IPS-11a (cell line): ENCODE measurements around the gene C1orf210.
A peak's percentile ranks its signal among the peaks of the same experiment; 100 is the strongest.

ENCODE experiments used
- H3K4me3 ChIP-seq: one replicate; pipeline ENCODE4 v1.5.1; 2013; ENCODE audit warnings: low read depth, low read length, control low read depth

Gene C1orf210

DNA sequence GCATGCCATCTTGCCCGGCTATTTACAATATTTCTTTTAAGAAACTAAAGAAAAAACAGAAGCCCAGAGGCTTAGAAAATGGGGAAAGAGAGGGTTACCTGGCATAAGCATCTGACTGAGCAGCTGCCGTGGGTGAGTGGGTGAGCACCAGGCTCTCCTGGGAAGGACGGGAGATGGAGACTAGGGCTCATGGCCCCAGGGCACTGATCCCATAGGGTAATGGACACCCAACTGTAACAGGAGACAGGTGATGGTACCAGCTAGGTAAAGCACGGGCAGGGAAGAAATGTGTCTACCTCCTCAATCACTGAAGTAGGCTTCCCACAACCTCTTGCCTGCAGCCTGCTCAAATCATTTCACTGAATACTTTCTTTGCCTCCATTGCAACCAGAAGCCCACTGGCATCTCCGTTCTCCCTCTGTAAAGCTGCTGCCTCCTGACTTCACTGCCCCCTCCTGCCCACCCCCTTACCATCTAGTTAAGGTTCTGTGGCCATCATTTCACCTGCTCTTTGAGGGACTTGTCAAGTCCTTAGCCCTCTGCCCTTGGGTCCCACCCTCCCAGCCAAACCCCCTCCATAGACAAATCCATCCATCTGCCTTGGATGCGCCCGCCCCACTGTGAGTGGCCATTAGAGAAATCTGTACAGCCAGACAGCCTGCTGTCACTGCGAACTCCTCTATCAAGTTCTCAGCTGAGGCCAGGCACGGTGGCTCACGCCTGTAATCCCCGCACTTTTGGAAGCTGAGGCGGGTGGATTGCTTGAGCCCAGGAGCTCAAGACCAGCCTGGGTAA is 9.4 kb downstream of the C1orf210 start:
- no peak overlapping the region for H3K4me3 ChIP-seq

DNA sequence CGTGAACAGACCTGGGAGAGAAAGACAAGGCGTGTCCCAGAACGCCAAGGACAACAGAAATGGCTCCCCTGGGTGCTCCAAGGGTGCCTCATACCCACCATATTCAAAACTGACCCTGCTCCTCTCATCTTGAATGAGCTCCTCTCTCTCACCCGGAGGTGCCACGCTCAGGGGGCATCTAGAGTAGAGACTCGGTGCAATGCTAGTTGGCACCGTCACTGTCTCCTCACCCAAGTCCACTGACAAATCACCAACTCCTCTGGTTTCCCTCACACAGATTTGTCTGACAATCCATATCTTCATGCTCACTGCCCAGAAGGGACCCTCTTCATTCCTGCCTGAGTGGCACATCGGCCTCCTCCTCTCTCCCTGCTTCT is 10.6 kb downstream of the C1orf210 start:
- no peak overlapping the region for H3K4me3 ChIP-seq

DNA sequence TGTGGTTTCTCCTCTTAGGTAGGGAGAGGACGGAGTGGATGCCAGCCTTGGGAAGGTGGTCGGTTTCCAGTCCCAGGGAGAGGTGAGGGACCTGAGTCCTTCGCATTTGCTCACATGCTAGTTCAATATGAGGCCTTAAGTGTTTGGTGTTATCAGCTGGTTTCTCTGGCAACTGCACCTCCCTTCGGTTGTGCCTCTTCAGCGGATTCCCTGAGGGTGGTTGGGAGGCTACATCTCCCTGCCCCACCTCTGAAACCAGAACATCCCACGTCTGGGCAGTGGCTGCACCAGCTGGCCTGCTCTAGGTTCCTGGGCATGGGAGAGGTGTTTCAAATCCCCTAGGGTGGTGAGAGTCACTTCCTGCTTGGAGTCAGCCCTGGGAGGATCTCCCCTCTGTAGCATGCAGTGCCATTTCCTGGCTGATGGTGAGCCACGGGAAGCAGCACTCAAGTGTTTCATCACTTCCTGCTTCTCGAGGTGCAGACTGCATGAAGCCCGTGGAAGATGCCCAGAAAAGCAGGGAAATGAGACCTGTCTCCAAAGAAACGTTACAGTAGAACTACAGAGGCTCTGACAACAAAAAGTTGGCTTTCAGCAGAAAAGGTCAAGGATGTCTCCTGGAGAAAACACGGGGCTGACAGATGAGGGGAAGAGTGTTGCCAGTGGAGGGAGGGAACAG is 11.1 kb downstream of the C1orf210 start:
- no peak overlapping the region for H3K4me3 ChIP-seq

DNA sequence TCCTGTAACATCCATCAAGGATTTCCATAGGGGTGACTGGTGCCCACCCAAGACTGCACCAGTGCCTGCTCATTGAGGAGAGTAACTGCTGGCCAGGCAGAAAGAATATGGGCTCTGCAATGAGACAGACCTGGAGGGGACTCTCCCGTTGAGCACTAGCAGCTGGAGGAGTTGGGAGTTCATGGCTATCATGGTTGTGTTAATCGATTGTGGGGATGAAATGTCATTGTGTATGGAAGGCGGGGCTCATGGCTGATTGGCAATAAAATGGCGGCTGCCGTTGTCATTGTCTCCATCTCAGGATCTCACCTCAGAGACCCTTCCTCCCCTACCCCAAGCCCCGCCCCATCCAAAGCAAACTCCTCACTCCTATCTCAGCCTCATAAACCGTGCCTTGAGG is 11.7 kb downstream of the C1orf210 start:
- no peak overlapping the region for H3K4me3 ChIP-seq

DNA sequence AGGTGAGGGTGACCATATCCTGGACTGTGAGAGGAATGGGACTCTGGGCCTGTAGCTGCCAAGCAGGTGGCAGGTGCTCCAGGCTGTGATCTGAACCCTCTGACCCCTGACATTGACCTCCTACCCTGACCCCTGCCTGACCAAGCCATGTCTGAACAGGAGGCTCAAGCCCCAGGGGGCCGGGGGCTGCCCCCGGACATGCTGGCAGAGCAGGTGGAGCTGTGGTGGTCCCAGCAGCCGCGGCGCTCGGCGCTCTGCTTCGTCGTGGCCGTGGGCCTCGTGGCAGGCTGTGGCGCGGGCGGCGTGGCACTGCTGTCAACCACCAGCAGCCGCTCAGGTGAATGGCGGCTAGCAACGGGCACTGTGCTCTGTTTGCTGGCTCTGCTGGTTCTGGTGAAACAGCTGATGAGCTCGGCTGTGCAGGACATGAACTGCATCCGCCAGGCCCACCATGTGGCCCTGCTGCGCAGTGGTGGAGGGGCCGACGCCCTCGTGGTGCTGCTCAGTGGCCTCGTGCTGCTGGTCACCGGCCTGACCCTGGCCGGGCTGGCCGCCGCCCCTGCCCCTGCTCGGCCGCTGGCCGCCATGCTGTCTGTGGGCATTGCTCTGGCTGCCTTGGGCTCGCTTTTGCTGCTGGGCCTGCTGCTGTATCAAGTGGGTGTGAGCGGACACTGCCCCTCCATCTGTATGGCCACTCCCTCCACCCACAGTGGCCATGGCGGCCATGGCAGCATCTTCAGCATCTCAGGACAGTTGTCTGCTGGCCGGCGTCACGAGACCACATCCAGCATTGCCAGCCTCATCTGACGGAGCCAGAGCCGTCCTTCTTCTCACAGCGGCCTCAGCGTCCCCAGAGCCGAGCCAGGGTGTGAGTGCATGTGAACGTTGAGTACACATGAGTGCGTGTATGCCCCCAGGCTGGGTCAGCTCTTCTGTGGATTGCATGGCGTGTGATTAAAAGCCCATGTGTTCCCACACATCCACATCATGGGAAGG is 12.5 kb downstream of the C1orf210 start:
- no peak overlapping the region for H3K4me3 ChIP-seq

DNA sequence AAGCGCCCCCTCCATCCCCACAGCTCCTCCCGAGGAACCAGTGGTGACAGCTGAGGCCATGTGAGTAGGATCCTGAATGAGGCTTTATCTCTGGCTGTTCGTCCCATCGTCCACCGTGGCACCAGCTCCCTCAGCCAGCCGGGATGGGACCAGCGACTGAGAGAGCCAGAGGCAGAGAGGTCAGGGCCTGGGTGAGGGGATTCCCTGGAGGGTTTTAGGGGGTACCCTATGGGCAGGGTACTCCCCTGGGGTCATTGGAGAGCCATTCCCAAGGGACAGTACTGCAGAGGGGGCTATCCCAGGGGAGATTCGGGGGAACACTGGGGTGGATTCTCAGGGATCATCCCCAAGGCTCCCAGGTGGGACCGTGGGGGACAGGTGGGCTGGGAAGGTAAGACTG is 13.2 kb downstream of the C1orf210 start:
- H3K4me3 ChIP-seq: no peak overlapping the region

DNA sequence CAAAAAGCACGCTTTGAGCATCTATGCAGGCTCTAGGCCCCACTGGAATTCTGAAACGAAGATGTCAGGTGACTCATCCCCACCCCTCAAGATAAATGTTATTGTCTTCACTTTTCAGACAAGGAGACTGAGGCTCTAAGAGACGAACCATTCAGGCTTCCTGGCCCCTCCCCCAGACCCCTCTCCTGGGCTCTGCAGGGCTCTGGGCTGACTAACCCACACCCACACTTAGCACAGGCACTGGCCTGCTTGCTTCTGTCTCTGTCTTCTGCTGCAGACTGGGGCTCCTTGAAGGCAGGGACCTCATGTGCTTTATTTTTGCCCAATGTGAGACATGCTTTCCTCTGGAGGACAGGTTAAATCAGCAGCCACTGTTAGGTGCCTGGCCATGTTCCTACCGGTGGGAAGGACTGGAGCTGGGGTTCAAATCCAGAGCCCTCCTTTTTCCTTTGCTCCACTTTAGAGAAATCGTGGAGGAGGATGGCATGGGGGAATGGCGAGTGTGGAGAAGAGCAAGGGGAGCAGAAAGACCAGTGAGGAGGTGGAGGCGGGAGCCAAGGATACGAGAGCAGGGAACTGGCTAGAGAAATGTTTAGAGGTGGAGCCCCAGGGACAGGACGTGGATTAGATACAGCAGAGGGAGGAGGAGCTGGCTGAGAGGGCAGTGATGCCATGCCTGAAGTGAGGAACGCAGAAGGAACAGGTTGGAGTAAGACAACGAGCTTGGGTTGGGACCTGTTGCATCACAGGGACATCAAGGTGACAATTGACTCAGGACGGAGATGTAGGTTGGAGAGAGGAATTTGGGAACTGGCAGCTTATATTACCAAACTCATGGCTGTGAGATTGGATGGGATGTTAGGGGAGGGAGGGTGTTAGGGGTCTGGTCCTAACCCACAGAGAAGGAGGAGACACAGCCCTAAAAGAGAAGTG is 13.9 kb downstream of the C1orf210 start:
- peak overlapping the region; percentile 50 for H3K4me3 ChIP-seq

DNA sequence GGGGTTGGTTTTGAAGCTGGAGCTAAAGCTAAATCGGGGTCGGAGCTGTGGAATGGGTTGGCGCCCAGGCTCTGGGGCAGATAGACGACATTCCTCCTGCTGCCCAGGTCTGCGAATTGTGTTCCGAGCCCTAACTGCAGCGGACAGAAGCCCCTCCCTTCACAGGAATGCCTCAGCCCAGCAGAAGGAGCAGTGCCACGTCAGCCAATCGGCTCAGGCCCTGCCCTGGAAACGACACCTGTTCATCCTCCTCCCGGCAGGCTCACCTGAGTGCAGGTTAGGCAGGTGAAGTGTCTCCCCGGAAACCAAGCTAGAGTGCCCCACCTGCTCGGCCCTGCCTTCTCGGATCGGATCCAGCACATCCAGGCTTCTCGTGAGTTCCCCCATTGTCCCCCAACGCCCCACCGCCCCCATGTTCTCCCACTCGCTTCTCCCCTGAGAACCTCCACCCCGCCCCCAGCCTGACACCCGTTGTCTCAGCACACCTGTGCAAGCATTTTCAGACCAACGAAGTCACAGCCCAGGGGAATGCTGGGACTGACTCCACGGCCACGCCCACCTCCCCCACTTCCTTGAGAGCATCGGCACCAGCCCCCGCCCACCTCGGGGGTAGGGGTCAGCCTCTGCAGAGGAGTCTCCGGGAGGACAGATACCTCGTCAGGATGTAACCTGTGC is 14.8 kb downstream of the C1orf210 start:
- peak overlapping the region; percentile 50 for H3K4me3 ChIP-seq

DNA sequence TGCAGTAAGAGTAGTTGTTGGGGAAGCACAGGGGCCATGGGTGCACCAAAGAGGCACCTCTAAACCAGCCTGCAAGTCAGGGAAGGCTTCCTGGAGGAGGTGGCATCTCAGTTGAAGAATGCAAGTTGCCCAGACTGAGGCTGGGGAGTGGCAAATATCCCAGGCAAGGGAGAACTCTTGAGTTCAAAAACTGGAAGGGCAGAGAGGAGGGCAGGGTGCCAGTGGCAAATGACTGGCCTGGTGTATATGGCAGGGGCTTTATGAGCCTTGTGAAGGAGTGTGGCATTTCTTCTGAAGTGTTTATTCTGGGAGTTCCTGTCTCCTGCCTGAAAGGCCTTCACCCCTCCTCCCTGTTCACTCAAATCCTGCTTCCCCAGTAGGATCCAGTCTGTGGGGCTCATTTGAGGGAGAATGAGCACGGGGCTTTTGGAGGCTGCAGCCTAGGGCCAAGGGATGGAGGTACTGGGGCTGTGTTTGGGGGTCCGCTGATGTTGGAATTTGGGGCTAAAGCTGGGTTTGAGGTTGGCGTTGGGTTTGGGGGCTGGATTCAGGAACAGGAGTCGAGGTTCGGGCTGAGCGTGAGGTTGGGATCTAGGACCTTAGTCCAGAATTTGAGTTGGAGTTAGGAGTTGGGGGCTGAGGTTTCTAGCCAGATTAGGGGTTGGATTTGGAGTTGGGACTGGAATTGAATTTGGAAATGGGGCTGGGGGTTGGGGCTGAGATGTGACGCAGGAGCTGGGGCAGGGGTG is 15.6 kb downstream of the C1orf210 start, which contains the start of gene TMEM125:
TSS of gene TMEM125 (plus strand) at position 357 of the 749 bp plus-strand sequence. CDS start 2,740 bp downstream, outside the sequence.
- H3K4me3 ChIP-seq: peak within 1 kb of the TSS; percentile 50

DNA sequence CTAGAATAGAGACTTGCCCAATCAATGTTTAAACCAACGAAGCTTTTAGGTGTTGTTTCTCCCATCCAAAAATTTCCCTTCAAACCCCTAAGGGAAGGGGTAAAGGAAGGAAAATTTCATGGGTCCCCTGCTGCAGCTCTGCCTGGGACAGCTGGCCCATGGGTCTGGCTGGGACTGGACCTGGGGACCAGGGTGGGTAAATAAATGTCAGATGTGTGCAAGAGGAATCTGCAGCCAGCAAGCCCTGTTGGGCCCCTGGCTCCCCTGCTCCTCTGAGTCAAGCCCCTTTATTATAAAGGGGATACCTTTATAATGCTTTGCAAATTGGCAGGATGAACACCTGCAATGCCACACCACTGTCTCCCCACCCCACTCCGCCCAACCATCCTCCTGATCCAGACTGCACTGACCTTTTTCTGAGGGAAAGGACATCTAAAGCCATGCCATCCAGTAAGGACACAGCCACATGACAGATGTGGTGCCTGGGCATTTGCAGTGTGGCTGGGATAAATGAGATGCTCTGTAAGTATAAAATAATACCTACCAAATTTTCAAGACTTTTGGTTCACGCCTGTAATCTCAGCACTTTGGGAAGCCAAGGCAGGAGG is 17.5 kb downstream of the C1orf210 start:
- no peak overlapping the region for H3K4me3 ChIP-seq

DNA sequence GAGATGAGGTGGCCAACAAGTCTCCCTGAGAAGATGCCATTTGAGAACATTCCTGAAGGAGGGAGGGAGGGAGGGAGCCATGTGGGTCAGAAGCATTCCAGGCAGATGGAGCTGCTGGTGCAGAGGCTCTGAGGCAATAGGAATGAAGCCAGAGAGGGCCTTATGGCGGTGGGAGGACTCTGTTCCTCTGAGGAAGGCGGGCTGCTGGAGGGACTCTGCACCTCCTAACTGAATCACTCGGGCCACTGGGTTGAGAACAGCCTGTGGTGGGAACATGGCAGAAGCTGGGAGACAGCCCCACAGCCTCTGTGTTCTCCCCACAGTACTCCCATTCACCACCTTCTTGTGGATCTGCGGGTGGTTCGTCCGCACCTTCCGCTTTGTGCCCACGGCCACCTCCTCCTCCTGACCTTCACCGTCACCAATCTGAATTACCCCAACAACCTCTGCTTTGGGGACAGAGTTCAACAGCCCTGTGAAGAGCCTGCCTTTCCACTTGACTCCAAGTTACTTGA is 18.0 kb downstream of the C1orf210 start:
- H3K4me3 ChIP-seq: no peak overlapping the region

DNA sequence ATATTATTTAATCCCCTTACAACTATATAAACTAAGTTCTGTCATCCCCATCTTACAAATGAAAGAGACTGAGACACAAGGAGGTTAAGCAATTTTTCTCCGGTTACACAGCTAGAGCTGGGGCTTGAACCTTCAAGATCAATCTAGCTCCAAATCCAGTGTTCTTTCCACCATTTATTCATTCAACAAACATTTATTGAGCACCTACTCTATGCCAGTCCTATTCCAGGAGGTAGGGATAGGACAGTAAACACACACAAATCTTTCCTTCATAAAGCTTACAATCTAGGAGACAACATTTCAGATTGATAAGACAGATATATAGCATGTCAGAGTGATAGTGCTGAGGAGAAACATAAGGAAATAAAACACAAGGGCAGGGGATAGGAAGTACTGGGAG is 18.5 kb downstream of the C1orf210 start:
- no peak overlapping the region for H3K4me3 ChIP-seq

DNA sequence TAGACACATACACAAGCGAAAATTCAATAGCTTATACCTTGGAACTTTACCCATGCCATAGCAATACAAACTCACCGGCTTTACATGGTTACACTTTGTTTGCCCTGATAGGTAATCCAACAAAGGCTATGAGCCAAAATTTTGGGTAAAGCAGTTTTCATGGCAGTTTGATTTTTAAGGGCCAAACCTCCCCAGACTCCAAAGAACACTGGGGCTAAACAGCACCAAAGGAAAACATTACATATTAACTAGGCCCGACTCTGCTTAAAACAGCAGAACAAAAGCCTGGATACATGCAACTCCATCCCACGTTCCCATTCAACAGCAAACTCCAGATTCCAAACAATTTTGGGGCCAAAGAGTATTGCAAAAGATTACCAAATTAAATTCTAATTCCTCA is 19.9 kb downstream of the C1orf210 start:
- H3K4me3 ChIP-seq: no peak overlapping the region

DNA sequence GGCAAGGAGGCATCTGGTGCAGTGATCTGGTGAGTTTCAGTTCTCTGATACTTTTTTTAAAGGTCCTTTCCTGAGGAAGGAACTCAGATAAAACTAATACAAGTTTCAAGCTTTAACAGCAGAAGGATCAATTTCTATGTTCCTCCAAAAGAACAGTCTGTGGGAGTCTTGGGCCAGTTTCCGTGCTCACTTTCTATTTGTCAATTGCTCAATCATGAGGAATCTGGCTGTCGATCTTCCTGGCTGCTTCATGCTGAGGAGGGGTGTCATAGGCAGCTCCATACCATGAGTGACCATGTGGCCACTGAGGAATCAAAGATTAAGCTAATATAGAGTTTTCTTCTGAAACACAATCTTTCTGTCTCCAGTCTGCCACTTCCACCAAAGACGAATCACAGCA is 27.0 kb downstream of the C1orf210 start:
- no peak overlapping the region for H3K4me3 ChIP-seq

DNA sequence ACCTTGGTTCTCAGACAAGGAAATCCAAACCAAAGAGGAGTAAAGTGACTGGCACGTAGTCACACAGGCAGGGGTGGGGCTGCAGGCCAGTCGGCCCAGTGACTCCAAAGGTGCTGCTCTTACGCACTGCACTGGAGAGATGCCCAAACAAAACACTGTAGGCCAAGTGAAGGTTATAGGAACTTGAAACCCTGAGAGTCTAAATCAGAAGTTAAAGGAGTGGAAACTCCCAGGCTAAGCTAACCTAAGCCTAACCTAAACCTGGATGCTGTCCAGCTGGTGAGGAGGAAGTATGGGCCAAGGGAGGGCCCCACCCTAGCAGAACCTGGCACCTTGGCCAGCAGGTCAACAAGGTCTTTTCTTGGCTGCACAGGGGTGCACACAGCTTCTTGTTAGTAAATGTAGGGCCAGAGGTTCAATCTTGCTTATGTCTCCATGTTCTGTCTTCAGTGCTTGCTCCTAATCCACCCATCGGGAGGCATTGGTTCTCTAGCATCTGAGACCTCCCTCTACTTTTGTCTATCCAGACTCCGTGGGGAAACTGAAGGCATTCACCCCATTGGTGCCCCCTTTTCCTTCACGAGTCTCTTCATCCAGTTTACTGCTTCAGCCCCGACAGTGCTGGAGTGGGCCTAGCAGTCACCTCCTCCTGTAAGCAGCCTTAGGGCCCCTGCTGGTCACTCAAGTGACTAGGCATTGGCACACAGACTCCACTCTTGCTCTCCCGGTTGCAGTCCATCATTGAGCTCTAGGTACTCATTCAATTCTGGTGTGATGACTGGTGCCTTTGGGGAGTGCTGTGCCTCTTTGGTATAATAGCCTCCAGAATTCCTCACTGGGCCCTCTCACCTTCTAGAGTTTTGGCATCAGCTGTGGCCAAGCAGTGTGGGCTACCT is 28.5 kb downstream of the C1orf210 start:
- no peak overlapping the region for H3K4me3 ChIP-seq

DNA sequence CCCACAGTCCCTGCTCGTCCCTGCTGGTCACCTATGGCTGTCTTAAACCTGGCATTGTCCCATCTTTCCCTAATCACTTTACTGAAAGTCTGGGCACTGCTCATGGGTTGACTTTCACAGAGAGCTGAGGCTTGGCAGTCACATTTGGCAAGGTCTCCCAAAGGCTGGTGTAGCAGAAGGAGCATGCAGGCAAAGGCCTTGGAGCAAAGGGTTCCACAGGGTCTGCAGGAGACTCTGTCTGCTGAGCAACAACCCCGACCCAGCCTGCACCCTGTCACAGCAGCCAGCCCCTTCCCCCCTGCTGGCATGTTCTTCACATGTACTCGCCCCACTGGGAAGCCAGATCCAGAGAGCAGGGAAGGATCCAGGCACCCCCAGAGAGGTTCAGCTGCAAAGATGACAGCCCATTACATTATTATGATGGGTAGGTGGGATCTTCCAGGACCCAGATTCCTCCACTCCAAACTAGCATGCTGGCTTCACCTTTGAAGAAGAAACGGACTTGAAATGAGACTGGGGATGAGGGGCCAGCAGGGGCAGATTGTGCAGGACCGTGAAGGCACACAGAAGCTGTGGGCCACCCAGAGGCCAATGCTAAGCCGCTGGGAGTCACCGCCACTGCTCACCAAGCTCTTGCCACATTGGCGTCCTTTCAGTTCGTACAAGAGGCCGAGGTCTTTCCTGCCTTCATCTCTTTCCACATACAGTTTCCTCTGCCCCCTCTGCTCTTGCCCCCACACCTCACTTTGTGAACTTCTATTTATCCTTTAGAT is 29.8 kb downstream of the C1orf210 start:
- H3K4me3 ChIP-seq: no peak overlapping the region
